Activated CD4-positive, CD25-positive, alpha-beta regulatory T cell (primary cell): ENCODE data around the gene ZBTB11.
"Not testable (repeated sequence)": the region's sequence is repeated elsewhere in the genome, so short reads cannot be mapped to it uniquely, and the experiment has no call there.

Experiments
- DNase-seq, 4 experiments: peaks; one replicate each; lab custom pipeline; 2025; lab: John Stamatoyannopoulos, UW

ZBTB11 gene

GRCh38 chr3:101676765-101677435, at the start of gene ZBTB11:
Gene ZBTB11 (minus strand): TSS chr3:101677132. CDS start chr3:101676914, 218 bp downstream.
- no peak for DNase-seq

- no peak for DNase-seq
These were observed 49.0 kb upstream of the ZBTB11 start for GRCh38 chr3:101725890-101726275.

DNA sequence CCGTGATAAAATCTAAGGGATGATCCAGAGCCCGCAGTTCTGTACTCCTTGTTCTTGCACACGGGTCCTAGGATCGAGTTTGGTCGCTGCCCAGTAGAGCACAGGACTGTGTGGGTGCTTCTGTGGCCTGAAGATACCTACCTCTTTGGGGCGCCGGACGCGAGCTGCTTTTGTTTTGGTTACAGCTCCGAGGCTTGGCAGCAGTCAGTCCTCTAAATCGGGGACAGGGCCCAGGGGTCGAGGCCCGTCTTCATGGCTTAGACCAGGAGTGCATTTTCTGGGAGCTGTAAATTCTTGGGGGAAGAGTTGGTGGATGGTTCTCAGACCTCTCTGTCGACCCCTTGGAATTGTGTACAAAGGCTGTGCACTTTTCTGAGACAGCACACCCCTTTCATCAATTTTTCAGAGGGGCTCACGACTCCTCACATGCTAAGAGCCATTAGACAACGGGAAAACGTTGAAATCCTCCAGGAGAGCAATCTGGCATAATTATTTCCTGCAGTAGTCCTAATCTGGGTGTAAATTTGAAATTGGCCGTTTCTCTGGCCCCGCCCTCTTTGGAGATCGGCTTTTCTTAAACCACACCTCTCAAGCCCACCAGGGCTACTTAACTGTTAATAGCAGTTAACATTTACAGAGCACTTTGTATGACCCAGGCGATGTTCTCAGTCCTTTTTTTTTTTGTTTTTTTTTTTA, 48.4 kb upstream of the ZBTB11 start:
- DNase-seq, result no peak

DNA sequence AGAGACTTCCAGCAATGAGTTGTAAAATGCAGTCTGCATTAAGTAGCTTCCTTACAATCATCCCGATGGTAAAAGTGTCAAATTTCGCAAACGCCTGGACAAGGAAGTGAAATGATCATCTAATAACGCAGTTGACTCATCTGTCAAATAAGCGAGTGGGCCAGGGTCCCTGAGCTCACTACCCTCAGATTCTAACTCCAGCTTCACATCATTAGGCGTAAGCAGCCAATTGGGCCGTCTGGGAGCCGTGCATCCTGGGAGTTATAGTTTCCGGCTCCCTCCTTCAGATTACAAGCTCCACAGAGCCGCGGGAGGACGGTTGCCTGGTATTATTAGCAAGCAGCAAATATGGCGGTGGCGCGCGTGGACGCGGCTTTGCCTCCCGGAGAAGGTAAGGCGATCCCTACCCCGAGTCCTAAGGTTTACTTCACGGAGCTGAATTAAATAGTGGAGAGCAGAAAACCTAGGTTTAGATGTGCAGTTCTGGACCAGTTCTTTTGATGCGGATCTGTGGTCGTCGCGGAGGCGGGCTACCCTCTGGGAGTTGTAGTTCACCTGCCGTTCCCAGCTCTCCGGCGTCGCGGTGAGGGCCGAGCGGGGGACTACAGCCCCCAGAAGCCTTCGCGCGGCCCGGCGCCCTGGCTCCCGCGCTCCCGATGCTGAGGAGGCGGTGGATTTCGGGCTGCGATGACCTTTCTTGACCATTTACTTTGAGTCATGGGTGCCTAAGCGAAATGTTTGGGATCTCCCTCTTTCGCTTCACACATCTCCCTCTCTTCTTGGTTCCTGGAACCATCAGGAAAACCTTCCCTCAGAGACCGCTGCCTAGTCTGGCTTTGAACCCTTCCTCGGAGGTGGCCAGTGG, 47.6 kb upstream of the ZBTB11 start, which contains the start of gene CEP97:
Gene CEP97 (plus strand): TSS at position 286 of the 865 bp plus-strand sequence. CDS start 63 bp downstream, at position 349.
- DNase-seq, result peak; percentile 72 to 82 (median 80)

DNA sequence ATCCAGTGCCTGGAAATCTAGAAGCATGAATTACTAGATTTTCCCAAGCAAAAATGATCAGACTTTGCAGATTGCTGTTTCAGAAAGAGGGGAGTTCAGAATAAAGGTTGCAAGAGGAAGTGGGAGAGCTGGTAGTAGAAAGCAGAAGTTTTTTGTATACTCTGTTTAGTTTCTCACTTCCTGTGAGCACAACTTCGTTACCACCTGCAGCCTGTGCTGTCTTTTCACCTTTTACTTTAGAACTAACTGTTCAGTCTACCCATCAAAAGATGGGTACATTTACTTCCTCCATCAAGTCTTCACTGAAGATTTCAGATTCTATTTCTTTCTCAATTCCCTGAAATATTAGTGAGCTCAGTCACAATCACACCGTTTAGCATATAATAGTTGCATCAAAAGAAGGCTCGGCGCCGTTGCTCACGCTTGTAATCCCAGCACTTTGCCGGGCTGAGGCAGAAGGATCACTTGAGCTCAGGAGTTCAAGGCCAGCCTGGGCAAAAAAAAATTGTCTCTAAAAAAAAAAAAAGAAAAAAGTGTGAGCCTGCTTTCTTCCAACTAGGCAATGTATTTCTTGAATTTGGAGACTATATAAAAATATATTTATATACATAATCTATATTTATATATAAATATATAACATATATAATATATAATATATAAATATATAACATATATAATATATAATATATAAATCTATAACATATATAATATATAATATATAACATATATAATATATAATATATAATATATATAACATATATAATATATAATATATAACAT, 45.7 kb upstream of the ZBTB11 start:
- no peak for DNase-seq

GRCh38 chr3:101720851-101721840, 44.2 kb upstream of the ZBTB11 start:
- DNase-seq, result no peak

DNA sequence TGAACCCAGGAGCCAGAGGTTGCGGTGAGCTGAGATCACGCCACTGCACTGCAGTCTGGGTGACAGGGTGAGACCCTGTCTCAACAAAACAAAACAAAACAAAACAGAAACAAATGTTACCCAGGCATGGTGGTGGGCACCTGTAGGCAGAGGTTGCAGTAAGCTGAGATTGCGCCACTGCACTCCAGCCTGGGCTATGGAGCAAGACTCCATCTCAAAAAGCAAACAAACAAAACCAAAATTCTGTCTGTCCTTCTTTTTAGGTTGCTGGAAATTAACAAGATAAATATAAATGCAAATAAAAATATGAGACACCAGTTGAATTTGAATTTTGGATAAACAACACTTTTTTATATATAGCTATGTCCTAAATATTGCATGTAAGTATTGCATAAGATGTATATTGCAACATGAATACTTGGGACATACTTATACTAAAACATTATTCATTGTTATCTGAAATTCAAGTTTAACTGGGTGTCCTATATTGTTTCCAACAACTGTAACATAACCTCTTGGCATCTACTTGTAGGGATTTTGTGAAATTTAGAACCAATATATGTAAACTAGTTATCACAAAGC, 42.8 kb upstream of the ZBTB11 start:
- DNase-seq, result no peak

- DNase-seq, result no peak
These were observed 41.5 kb upstream of the ZBTB11 start for GRCh38 chr3:101718455-101718854.

GRCh38 chr3:101709126-101709525, 32.2 kb upstream of the ZBTB11 start:
- DNase-seq, result no peak

DNA sequence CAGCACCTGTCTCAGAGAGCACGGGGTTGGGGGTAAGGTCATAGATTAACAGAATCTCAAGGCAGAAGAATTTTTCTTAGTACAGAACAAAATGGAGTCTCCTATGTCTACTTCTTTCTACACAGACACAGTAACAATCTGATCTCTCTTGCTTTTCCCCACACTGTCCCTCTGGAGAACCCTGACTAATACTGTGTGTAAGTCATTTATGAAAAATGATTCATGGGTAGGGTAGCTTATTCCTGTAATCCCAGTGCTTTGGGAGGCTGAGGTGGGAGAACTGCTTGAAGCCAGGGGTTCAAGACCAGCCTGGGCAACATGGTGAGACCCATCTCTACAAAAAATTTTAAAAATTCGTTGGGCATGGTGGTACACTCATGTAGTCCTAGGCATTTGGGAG, 27.7 kb upstream of the ZBTB11 start:
- not testable (repeated sequence) for DNase-seq

- DNase-seq, result no peak
These were observed 26.2 kb upstream of the ZBTB11 start for GRCh38 chr3:101703169-101703568.

DNA sequence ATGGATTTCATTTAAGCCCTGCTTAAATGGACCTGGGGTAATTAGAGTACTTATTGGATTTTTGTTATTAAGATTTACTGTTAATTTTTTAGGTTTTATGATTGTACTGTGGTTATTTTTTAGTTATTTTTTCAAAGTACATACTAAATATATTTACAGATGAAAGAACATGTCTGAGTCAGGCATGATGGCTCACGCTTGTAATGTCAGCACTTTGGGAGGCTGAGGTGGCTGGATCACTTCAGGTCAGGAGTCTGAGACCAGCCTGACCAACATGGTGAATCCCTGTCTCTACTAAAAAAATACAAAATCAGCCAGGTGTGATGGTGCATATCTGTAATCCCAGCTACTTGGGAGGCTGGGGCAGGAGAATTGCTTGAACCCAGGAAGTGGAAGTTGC, 25.8 kb upstream of the ZBTB11 start:
- no peak for DNase-seq

DNA sequence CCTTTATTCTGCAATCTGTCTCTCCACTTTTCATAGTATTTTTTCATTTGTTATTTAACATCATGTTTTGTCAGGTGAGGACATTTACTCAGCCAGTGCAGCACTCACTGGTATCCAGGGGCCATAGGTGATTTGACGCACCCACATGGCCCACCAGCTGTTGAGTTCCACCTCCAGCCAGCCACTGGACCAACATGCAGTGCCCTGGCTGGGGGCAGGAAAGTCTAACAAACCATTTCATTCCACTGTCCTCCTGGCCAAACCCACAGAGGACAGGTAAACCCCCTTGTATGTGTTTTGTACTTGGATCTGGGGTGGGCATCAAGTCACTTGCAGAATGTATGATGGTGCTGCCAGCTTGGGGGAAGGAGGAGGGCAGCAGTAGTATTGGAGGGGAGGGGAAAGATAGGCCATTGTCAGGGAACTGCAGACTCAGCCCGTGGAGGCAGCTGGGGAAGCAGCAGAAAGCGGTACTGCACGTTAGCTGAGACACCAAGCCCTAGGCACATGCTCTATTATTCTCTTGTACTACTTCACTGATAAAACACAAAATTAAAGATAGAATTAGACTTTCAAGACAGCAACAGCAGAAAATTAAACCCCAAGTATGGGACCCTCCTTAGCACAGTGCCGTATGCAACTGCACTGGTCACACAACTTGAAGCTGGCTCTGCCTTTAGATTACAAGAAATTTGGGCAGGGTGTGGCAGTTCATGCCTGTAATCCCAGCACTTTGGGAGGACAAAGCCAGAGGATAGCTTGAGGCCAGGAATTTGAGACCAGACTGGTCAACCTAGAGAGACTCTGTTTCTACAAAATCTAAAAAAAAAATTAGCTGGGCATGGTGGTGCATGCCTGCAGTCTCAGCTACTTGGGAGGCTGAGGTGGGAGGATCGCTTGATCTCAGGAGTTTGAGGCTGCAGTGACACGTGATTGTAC, 25.0 kb upstream of the ZBTB11 start:
- no peak for DNase-seq

DNA sequence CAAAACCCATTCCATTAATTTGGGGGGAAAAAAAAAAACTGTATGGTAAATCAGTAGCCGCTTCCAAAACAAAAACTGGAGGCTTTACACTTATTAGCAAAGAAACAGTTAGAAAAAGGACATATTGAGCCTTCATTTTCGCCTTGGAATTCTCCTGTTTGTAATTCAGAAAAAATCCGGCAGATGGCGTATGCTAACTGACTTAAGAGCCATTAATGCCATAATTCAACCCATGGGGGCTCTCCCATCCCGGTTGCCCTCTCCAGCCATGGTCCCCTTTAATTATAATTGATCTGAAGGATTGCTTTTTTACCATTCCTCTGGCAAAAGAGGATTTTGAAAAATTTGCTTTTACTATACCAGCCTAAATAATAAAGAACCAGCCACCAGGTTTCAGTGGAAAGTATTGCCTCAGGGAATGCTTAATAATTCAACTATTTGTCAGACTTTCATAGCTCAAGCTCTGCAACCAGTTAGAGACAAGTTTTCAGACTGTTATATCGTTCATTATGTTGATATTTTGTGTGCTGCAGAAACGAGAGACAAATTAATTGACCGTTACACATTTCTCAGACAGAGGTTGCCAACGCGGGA, 18.9 kb upstream of the ZBTB11 start:
- DNase-seq, result no peak

DNA sequence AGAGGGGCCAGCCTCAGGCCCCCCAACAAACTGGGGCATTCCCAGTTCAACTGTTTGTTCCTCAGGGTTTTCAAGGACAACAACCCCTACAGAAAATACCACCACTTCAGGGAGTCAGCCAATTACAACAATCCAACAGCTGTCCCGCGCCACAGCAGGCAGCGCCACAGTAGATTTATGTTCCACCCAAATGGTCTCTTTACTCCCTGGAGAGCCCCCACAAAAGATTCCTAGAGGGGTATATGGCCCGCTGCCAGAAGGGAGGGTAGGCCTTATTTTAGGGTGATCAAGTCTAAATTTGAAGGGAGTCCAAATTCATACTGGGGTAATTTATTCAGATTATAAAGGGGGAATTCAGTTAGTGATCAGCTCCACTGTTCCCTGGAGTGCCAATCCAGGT, 17.9 kb upstream of the ZBTB11 start:
- not testable (repeated sequence) for DNase-seq

GRCh38 chr3:101693540-101693939, 16.6 kb upstream of the ZBTB11 start:
- not testable (repeated sequence) for DNase-seq

GRCh38 chr3:101691685-101692671, 15.0 kb upstream of the ZBTB11 start:
- not testable (repeated sequence) for DNase-seq
